CD4-positive, alpha-beta memory T cell (primary cell): Measurements from ENCODE around the gene RNF157. TPM values are rescaled to one million over a fixed set of nuclear protein-coding genes. Genes with fewer than 3 reads are reported as not detected.

Experiments used
- CTCF ChIA-PET: fragments of 350-600 bp; sonication (Branson Sonifier 250); formaldehyde crosslinking; loops from one replicate; lab custom pipeline; 2021; ENCODE audit warnings: inconsistent platforms; ENCODE audit not compliant: partially characterized antibody; lab: Charles Lee
- POLR2A ChIA-PET: fragments of 350-600 bp; sonication (Branson Sonifier 250); formaldehyde crosslinking; loops from one replicate; lab custom pipeline; 2021; ENCODE audit not compliant: partially characterized antibody; lab: Charles Lee
- DNase-seq, 5 donors: peaks; one replicate each; pipeline versions ENCODE4 v3.0.0 to v3.0.0-alpha.2; 2020 to 2022; ENCODE audit warnings: mixed read lengths in 1 of 5
- H3K27ac ChIP-seq: one replicate; pipeline ENCODE4 v1.7.0; 2013; ENCODE audit warnings: low read depth, low read length
- H3K27me3 ChIP-seq: 2 replicates; pipeline ENCODE4 v1.7.0; 2013; ENCODE audit warnings: mild to moderate bottlenecking, low read length, moderate library complexity; ENCODE audit not compliant: insufficient read depth
- H3K36me3 ChIP-seq: 2 replicates; pipeline ENCODE4 v1.7.0; 2013; ENCODE audit warnings: mild to moderate bottlenecking, low read length, moderate library complexity; ENCODE audit not compliant: insufficient read depth
- H3K4me1 ChIP-seq: 2 replicates; pipeline ENCODE4 v1.7.0; 2013; ENCODE audit warnings: mild to moderate bottlenecking, low read length, moderate library complexity; ENCODE audit not compliant: insufficient read depth
- H3K4me3 ChIP-seq, 2 donors: one replicate each; pipeline ENCODE4 v1.7.0; 2013; ENCODE audit warnings: low read length in 2 of 2, mild to moderate bottlenecking in 1 of 2
- H3K9me3 ChIP-seq, 2 donors: one replicate each; pipeline ENCODE4 v1.7.0; 2013; ENCODE audit warnings: low read length in 2 of 2, control low read depth in 1 of 2; ENCODE audit not compliant: control insufficient read depth in 1 of 2
- H3K27ac Mint-ChIP-seq, 7 donors: one replicate each; pipeline ENCODE4 v1.8.0; 2020 to 2021; ENCODE audit warnings: mixed read lengths in 7 of 7, mild to moderate bottlenecking in 6 of 7, inconsistent platforms in 3 of 7, moderate library complexity in 3 of 7
- H3K27me3 Mint-ChIP-seq, 2 donors: one replicate each; pipeline ENCODE4 v1.8.0; 2020 to 2021; ENCODE audit warnings: mixed read lengths in 2 of 2
- H3K36me3 Mint-ChIP-seq, 2 donors: one replicate each; pipeline ENCODE4 v1.8.0; 2020 to 2021; ENCODE audit warnings: mixed read lengths in 2 of 2, inconsistent platforms in 1 of 2, mild to moderate bottlenecking in 1 of 2
- H3K4me1 Mint-ChIP-seq, 4 donors: one replicate each; pipeline ENCODE4 v1.8.0; 2020 to 2021; ENCODE audit warnings: mixed read lengths in 4 of 4, mild to moderate bottlenecking in 1 of 4
- H3K4me3 Mint-ChIP-seq, 8 donors: one replicate each; pipeline ENCODE4 v1.8.0; 2020 to 2021; ENCODE audit warnings: mixed read lengths in 8 of 8, mild to moderate bottlenecking in 7 of 8, moderate library complexity in 6 of 8, inconsistent platforms in 3 of 8
- H3K9me3 Mint-ChIP-seq, 8 donors: one replicate each; pipeline ENCODE4 v1.8.0; 2020 to 2021; ENCODE audit warnings: mixed read lengths in 8 of 8, mild to moderate bottlenecking in 5 of 8, inconsistent platforms in 3 of 8, moderate library complexity in 1 of 8
- intact Hi-C: fragments of 100-400 bp; cut with micrococcal nuclease; formaldehyde crosslinking; loops from one replicate; pipeline ENCODE4 v1.15.1; 2023
- polyA plus RNA-seq, 2 donors: library from polyadenylated mRNA; unstranded; fragments of 300-500 nt; fragmentation: Illumina TruSeq; gene quantifications; one replicate each; pipeline ENCODE4 v1.2.3, GENCODE V29; 2021
- total RNA-seq, 2 experiments: library from RNA; stranded (reverse); gene quantifications; one replicate each; pipeline ENCODE4 v1.2.3, GENCODE V29; 2021

The RNF157 gene
- total and polyA plus RNA-seq, 4 experiments from 2014 or later, result 4.0 to 22.5 (median 20.0) TPM

DNA sequence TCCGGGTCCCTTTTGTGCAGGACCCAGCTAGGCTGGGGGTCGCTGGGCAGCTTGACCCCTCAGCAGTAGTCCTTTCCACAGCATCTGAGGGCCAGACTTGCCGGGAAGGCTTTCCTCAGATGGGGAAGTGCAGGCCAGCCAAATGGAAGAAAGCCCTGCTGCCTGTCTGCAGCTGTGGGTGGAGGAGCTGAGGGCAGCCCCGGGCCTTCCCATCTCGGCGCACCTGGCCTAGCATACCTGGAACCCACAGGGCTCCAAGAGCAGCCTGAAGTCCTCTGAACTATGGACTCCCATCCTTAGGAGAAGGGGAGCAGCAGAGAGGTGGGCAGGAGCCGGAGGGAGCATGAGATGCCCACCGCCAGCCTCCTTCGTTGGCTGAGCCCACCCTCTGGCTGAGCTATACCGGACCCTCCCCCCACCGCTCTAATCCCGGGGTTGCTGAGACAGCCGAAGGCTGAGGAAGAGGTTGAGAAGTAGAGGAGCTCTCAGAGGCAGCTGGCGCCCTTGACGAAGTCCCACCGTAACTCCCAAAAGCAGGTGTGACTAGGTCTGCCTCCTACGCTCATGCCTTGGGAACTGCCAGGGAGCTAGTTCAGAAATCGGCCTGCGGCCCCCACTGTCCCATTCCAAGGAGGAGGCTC lies 38.1 kb upstream of the RNF157 start:
- intact Hi-C loops, result no loop called here
- peak in 1 of 5 donors; percentile 16 for DNase-seq
- no peaks in the 10 kb centered on the region for H3K9me3 Mint-ChIP-seq
- Histone ChIP-seq H3K4me1 (peaks cover 25% of the 10 kb centered on the region), H3K36me3 (no peaks in the 10 kb centered on the region), H3K27me3 (no peaks in the 10 kb centered on the region), H3K27ac (no peak overlapping the region), H3K9me3 (no peaks in the 10 kb centered on the region), H3K4me3 (no peak overlapping the region)
- H3K27ac Mint-ChIP-seq, result peak overlapping the region in 2 of 7 donors; percentile 47 to 57
- POLR2A ChIA-PET, result interaction anchor here (0.5 to 5.2 kb wide), 5 partner anchors 9 to 156 kb away, joined by 4 to 53 read pairs (median 30); partner anchors contain the start of gene UBALD2
- H3K27me3 Mint-ChIP-seq, result no peaks in the 10 kb centered on the region
- CTCF ChIA-PET, result interaction anchor here (0.8 to 6.5 kb wide), 20 partner anchors 10 to 265 kb away, joined by 3 to 232 read pairs (median 25); partner anchors contain the start of genes EXOC7 and FOXJ1
- no peak overlapping the region for H3K4me3 Mint-ChIP-seq
- H3K4me1 Mint-ChIP-seq, result peaks cover 7 to 35% (median 12%) of the 10 kb centered on the region in 4 donors
- H3K36me3 Mint-ChIP-seq, result peaks cover 0 to 1% of the 10 kb centered on the region in 2 donors

- H3K27ac Mint-ChIP-seq, result peak overlapping the region in 5 of 7 donors; percentile 0 to 57 (median 38)
- POLR2A ChIA-PET, result interaction anchor here (1.0 to 5.2 kb wide), 5 partner anchors 8 to 156 kb away, joined by 3 to 53 read pairs (median 30); partner anchors contain the start of gene UBALD2
These were observed 37.3 kb upstream of the RNF157 start for GRCh38 chr17:76277300-76278267.

DNA sequence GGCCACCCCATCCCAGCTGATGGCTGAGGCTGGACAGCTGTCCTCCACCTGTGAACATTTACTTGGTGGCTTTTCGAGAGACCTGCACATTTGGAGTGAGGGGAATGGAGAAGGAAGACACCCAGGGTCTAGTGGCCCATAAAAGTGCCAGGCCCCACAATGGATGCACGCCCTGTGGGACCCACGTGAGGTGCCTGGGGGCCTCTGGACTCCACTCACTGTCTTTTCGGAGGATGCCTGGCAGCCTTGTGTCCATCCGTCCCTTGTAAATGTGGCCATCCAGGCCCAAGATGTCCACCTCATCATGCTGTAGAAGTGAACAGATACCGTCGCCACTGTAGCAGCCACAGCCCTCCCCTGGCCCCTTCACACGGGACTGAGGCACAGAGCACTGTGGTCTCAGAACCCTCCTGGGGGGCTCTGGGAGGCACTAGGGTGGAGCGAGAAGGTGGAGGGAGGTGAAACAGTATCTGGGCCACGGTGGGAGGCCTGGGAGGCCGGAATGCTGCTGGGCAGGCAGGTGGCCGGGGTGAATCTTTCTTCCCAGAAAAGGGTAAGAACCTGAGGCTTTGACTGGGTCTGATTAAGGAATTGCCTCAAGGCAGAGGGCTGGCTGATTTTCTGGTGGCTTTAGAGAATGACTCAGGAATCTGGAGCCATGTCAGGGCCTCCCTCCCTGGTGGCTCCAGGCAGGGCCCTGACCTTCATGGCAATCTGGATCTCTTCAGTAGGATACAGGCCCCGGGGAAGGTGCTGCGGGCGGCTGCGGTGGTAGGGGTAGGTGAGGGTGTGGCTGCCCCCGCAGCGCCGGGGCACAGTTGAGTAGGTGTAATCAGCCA lies 36.4 kb upstream of the RNF157 start:
- no peak overlapping the region for H3K27ac ChIP-seq
- H3K27me3 ChIP-seq, result no peaks in the 10 kb centered on the region
- peaks cover 0 to 1% of the 10 kb centered on the region in 2 donors for H3K36me3 Mint-ChIP-seq
- CTCF ChIA-PET, result interaction anchor here (1.2 to 6.1 kb wide), 3 partner anchors 14 to 154 kb away, joined by 3 to 232 read pairs (median 53); no protein-coding TSS in a partner anchor
- H3K36me3 ChIP-seq, result no peaks in the 10 kb centered on the region
- POLR2A ChIA-PET, result interaction anchor here (1.0 to 18.5 kb wide), 4 partner anchors 11 to 92 kb away, joined by 3 to 620 read pairs (median 322); partner anchors contain the start of genes RNF157 and UBALD2
- H3K27ac Mint-ChIP-seq, result peak overlapping the region in 4 of 7 donors; percentile 0 to 76 (median 52)
- DNase-seq, result peak in 1 of 5 donors; percentile 7
- H3K4me1 ChIP-seq, result peaks cover 42% of the 10 kb centered on the region
- H3K9me3 Mint-ChIP-seq, result peaks cover 0 to 1% (median 0%) of the 10 kb centered on the region in 8 donors
- no peak overlapping the region for H3K4me3 Mint-ChIP-seq
- H3K27me3 Mint-ChIP-seq, result no peaks in the 10 kb centered on the region
- intact Hi-C loops, result no loop called here
- H3K4me3 ChIP-seq, result no peak overlapping the region
- no peaks in the 10 kb centered on the region for H3K9me3 ChIP-seq
- peaks cover 12 to 49% (median 20%) of the 10 kb centered on the region in 4 donors for H3K4me1 Mint-ChIP-seq

More at GRCh38 chr17:76277300-76278267, 37.3 kb upstream of the RNF157 start:
- intact Hi-C loops, result no loop called here
- Mint-ChIP-seq H3K27me3 (no peaks in the 10 kb centered on the region), H3K36me3 (peaks cover 0 to 1% of the 10 kb centered on the region in 2 donors), H3K4me3 (peak overlapping the region in 1 of 8 donors; percentile 3), H3K4me1 (peaks cover 12 to 43% (median 16%) of the 10 kb centered on the region in 4 donors), H3K9me3 (no peaks in the 10 kb centered on the region)
- no peaks in the 10 kb centered on the region for H3K36me3 ChIP-seq
- H3K27ac ChIP-seq, result no peak overlapping the region
- peak in 1 of 5 donors; percentile 4 for DNase-seq
- H3K27me3 ChIP-seq, result no peaks in the 10 kb centered on the region
- H3K4me1 ChIP-seq, result peaks cover 33% of the 10 kb centered on the region
- H3K9me3 ChIP-seq, result no peaks in the 10 kb centered on the region
- CTCF ChIA-PET, result interaction anchor here (1.0 to 6.5 kb wide), 14 partner anchors 9 to 264 kb away, joined by 4 to 232 read pairs (median 28); partner anchors contain the start of genes EXOC7 and FOXJ1
- no peak overlapping the region for H3K4me3 ChIP-seq

DNA sequence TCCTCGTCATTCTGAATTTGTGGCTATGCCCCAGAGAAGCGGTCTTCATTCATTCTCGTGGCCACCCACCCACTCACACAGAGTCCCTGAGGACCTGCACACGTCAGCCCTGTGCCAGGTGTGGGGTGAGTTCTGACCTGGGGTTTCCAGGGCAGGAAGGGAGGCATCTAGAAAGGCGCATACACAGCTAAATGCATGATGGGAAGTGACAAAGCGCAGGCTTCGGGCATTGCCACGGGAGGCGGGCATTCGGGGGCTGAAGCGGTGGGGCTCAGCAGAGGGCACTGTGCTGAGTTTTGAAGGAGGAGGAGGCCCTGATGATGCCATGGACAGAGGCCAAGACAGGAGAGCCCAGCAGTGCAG lies 35.8 kb upstream of the RNF157 start:
- no peaks in the 10 kb centered on the region for H3K27me3 Mint-ChIP-seq
- POLR2A ChIA-PET, result interaction anchor here (1.8 to 18.5 kb wide), 5 partner anchors 10 to 173 kb away, joined by 4 to 620 read pairs (median 108); partner anchors contain the start of genes EXOC7, RNF157 and UBALD2
- H3K4me3 ChIP-seq, result no peak overlapping the region
- H3K4me1 ChIP-seq, result peaks cover 48% of the 10 kb centered on the region
- peaks cover under 1% of the 10 kb centered on the region for H3K36me3 ChIP-seq
- H3K27ac Mint-ChIP-seq, result peak overlapping the region in 5 of 7 donors; percentile 0 to 76 (median 46)
- no peaks in the 10 kb centered on the region for H3K27me3 ChIP-seq
- intact Hi-C loops, result no loop called here
- CTCF ChIA-PET, result interaction anchor here (1.2 to 6.1 kb wide), 2 partner anchors 14 to 96 kb away, joined by 3 to 53 read pairs; no protein-coding TSS in a partner anchor
- no peak overlapping the region for H3K27ac ChIP-seq
- peaks cover 0 to 1% (median 0%) of the 10 kb centered on the region in 8 donors for H3K9me3 Mint-ChIP-seq
- H3K36me3 Mint-ChIP-seq, result peaks cover 0 to 1% of the 10 kb centered on the region in 2 donors
- no peak for DNase-seq
- H3K4me3 Mint-ChIP-seq, result no peak overlapping the region
- H3K9me3 ChIP-seq, result no peaks in the 10 kb centered on the region
- peaks cover 12 to 56% (median 24%) of the 10 kb centered on the region in 4 donors for H3K4me1 Mint-ChIP-seq

GRCh38 chr17:76275382-76276068 lies 35.2 kb upstream of the RNF157 start:
- H3K27me3 Mint-ChIP-seq, result no peaks in the 10 kb centered on the region
- intact Hi-C loops, result no loop called here
- H3K27ac ChIP-seq, result no peak overlapping the region

More at GRCh38 chr17:76275382-76276068, 35.2 kb upstream of the RNF157 start:
- Mint-ChIP-seq H3K9me3 (peaks cover 0 to 1% (median 0%) of the 10 kb centered on the region in 8 donors), H3K4me1 (peaks cover 16 to 60% (median 28%) of the 10 kb centered on the region in 4 donors), H3K36me3 (peaks cover 0 to 1% of the 10 kb centered on the region in 2 donors), H3K27ac (peak overlapping the region in 4 of 7 donors; percentile 41 to 91 (median 76)), H3K4me3 (no peak overlapping the region)
- peaks cover 5% of the 10 kb centered on the region for H3K36me3 ChIP-seq
- DNase-seq, result no peak
- CTCF ChIA-PET, result interaction anchor here (1.2 to 6.1 kb wide), 4 partner anchors 13 to 153 kb away, joined by 3 to 53 read pairs (median 13); no protein-coding TSS in a partner anchor
- H3K27me3 ChIP-seq, result no peaks in the 10 kb centered on the region
- no peaks in the 10 kb centered on the region for H3K9me3 ChIP-seq
- POLR2A ChIA-PET, result interaction anchor here (1.1 to 18.5 kb wide), 8 partner anchors 10 to 212 kb away, joined by 3 to 620 read pairs (median 60); partner anchors contain the start of genes EXOC7, RNF157 and UBALD2
- peaks cover 52% of the 10 kb centered on the region for H3K4me1 ChIP-seq
- H3K4me3 ChIP-seq, result no peak overlapping the region
